SK-N-SH treated with all-trans-retinoic acid at 6 μM for 48 hours (cell line): ENCODE data around the gene RASEF.

ENCODE experiments used
- ARNTL ChIP-seq: fragments of 450-650 bp; formaldehyde crosslinking; IDR thresholded peaks from 2 replicates; pipeline ENCODE4 v1.5.0; 2020; ENCODE audit warnings: low read depth, mild to moderate bottlenecking, moderate library complexity, borderline replicate concordance
- BACH2 ChIP-seq: fragments of 250-450 bp; sonication (Bioruptor Pico); IDR thresholded peaks from 2 replicates; pipeline ENCODE4 v1.9.0; 2021; ENCODE audit warnings: mild to moderate bottlenecking, borderline replicate concordance
- GLIS3 ChIP-seq: fragments of 250-450 bp; sonication (Bioruptor Pico); IDR thresholded peaks from 2 replicates; pipeline ENCODE4 v1.5.0; 2020; ENCODE audit warnings: mild to moderate bottlenecking, moderate library complexity
- PPARA ChIP-seq: fragments of 250-450 bp; sonication (Bioruptor Pico); IDR thresholded peaks from 2 replicates; pipeline ENCODE4 v1.5.0; 2020; ENCODE audit warnings: mild to moderate bottlenecking, borderline replicate concordance
- RARB ChIP-seq: fragments of 250-450 bp; sonication (Bioruptor Pico); IDR thresholded peaks from 2 replicates; pipeline ENCODE4 v1.8.0; 2021; ENCODE audit warnings: mild to moderate bottlenecking, moderate library complexity
- SNAI2 ChIP-seq: fragments of 250-450 bp; sonication (Bioruptor Pico); IDR thresholded peaks from 2 replicates; pipeline ENCODE4 v1.5.0; 2020; ENCODE audit warnings: mild to moderate bottlenecking, moderate library complexity
- TCF4 ChIP-seq: fragments of 250-450 bp; sonication (Bioruptor Pico); IDR thresholded peaks from 2 replicates; pipeline ENCODE4 v1.8.0; 2021; ENCODE audit warnings: mild to moderate bottlenecking, moderate library complexity, borderline replicate concordance
- TOX ChIP-seq: fragments of 250-450 bp; sonication (Bioruptor Pico); IDR thresholded peaks from 2 replicates; pipeline ENCODE4 v1.8.0; 2021; ENCODE audit warnings: mild to moderate bottlenecking, moderate library complexity, borderline replicate concordance
- ZFP30 ChIP-seq: fragments of 450-650 bp; formaldehyde crosslinking; IDR thresholded peaks from 2 replicates; pipeline ENCODE4 v1.5.0; 2022; ENCODE audit warnings: mild to moderate bottlenecking, moderate library complexity
- ZNF70 ChIP-seq: fragments of 450-650 bp; formaldehyde crosslinking; IDR thresholded peaks from 2 replicates; pipeline ENCODE4 v1.5.0; 2020; ENCODE audit warnings: mild to moderate bottlenecking, moderate library complexity
- TF ChIP-seq, protein P1 (sequence below): fragments of 250-450 bp; sonication (Bioruptor Pico); IDR thresholded peaks from 2 replicates; pipeline ENCODE4 v1.8.0; 2021; ENCODE audit warnings: low read depth, mild to moderate bottlenecking, moderate library complexity, borderline replicate concordance
- TF ChIP-seq, protein P2 (sequence below): fragments of 250-450 bp; sonication (Bioruptor Pico); IDR thresholded peaks from 2 replicates; pipeline ENCODE4 v1.5.0; 2020; ENCODE audit warnings: mild to moderate bottlenecking, moderate library complexity
- TF ChIP-seq, protein P3 (sequence below): fragments of 250-450 bp; sonication (Bioruptor Pico); IDR thresholded peaks from 2 replicates; pipeline ENCODE4 v1.8.0; 2020; ENCODE audit warnings: mild to moderate bottlenecking, moderate library complexity, borderline replicate concordance

DNA sequence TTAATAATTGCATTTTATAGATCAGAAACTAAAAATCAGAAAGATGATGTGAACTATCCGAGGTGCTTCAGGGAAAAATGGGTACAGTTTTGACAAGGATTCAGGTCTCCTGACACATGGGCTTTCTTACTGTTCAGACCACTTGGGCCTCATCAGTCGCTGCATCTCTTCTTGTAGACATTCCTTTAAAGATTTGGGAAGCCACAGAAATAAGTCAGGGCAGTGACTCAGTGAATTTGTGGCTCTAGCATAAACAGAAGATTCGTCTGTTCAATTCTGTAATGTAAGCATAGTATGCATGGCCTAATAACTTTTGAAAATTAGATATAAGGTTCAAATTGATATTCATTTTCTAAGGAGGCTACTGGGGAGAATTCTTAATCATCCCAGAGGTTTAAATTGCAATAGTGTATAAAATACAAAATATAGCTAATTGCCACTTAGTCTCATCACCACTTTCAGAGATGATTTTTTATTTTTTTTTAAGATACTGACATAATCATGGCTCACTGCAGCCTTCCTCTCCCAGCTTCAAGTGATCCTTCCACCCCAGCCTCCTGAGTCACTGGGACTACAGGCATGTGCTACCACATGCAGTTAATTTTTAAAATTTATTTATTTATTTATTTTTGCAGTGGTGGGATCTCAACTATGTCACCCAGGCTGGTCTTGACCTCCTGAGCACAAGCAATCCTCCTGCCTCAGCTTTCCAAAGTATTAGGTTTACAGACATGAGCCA, 48.9 kb downstream of the RASEF start:
- no peak for TF ChIP-seq PPARA
- TF ChIP-seq TCF4 (CRISPR knock-in tag) = no peak
- no peak for TF ChIP-seq ZFP30
- TF ChIP-seq, protein P1, sequence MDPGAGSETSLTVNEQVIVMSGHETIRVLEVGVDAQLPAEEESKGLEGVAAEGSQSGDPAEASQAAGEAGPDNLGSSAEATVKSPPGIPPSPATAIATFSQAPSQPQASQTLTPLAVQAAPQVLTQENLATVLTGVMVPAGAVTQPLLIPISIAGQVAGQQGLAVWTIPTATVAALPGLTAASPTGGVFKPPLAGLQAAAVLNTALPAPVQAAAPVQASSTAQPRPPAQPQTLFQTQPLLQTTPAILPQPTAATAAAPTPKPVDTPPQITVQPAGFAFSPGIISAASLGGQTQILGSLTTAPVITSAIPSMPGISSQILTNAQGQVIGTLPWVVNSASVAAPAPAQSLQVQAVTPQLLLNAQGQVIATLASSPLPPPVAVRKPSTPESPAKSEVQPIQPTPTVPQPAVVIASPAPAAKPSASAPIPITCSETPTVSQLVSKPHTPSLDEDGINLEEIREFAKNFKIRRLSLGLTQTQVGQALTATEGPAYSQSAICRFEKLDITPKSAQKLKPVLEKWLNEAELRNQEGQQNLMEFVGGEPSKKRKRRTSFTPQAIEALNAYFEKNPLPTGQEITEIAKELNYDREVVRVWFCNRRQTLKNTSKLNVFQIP = no peak
- no peak for TF ChIP-seq BACH2 (CRISPR knock-in tag)
- TF ChIP-seq, protein P2, sequence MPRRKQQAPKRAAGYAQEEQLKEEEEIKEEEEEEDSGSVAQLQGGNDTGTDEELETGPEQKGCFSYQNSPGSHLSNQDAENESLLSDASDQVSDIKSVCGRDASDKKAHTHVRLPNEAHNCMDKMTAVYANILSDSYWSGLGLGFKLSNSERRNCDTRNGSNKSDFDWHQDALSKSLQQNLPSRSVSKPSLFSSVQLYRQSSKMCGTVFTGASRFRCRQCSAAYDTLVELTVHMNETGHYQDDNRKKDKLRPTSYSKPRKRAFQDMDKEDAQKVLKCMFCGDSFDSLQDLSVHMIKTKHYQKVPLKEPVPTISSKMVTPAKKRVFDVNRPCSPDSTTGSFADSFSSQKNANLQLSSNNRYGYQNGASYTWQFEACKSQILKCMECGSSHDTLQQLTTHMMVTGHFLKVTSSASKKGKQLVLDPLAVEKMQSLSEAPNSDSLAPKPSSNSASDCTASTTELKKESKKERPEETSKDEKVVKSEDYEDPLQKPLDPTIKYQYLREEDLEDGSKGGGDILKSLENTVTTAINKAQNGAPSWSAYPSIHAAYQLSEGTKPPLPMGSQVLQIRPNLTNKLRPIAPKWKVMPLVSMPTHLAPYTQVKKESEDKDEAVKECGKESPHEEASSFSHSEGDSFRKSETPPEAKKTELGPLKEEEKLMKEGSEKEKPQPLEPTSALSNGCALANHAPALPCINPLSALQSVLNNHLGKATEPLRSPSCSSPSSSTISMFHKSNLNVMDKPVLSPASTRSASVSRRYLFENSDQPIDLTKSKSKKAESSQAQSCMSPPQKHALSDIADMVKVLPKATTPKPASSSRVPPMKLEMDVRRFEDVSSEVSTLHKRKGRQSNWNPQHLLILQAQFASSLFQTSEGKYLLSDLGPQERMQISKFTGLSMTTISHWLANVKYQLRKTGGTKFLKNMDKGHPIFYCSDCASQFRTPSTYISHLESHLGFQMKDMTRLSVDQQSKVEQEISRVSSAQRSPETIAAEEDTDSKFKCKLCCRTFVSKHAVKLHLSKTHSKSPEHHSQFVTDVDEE (CRISPR knock-in tag) = no peak
- no peak for TF ChIP-seq TOX (CRISPR knock-in tag)
- TF ChIP-seq ARNTL (CRISPR knock-in tag) = no peak
- TF ChIP-seq, protein P3, sequence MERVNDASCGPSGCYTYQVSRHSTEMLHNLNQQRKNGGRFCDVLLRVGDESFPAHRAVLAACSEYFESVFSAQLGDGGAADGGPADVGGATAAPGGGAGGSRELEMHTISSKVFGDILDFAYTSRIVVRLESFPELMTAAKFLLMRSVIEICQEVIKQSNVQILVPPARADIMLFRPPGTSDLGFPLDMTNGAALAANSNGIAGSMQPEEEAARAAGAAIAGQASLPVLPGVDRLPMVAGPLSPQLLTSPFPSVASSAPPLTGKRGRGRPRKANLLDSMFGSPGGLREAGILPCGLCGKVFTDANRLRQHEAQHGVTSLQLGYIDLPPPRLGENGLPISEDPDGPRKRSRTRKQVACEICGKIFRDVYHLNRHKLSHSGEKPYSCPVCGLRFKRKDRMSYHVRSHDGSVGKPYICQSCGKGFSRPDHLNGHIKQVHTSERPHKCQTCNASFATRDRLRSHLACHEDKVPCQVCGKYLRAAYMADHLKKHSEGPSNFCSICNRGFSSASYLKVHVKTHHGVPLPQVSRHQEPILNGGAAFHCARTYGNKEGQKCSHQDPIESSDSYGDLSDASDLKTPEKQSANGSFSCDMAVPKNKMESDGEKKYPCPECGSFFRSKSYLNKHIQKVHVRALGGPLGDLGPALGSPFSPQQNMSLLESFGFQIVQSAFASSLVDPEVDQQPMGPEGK (CRISPR knock-in tag) = no peak
- TF ChIP-seq RARB (CRISPR knock-in tag) = no peak
- TF ChIP-seq GLIS3 (CRISPR knock-in tag) = no peak
- no peak for TF ChIP-seq SNAI2 (CRISPR knock-in tag)
- no peak for TF ChIP-seq ZNF70 (CRISPR knock-in tag)
